GM12878 (cell line): ENCODE measurements around the gene GPR4. TPM values are rescaled to one million over a fixed set of nuclear protein-coding genes. Genes with fewer than 3 reads are reported as not detected.

ENCODE experiments used
- EED ChIP-seq: sonication (generic); IDR thresholded peaks from 2 replicates; pipeline ENCODE4 v1.6.1; 2016; ENCODE audit warnings: antibody characterized with exemption, low read depth
- IRF5 ChIP-seq: fragments of 450-650 bp; IDR thresholded peaks from 2 replicates; pipeline ENCODE4 v1.6.1; 2017; ENCODE audit warnings: borderline replicate concordance
- PKNOX1 ChIP-seq: fragments of 450-650 bp; IDR thresholded peaks from 2 replicates; pipeline ENCODE4 v1.6.1; 2016; ENCODE audit warnings: mild to moderate bottlenecking
- POU2F2 ChIP-seq: IDR thresholded peaks from 3 replicates; pipeline ENCODE4 v1.6.1; 2011; ENCODE audit warnings: low read depth, mild to moderate bottlenecking, low read length, borderline replicate concordance
- TCF7 ChIP-seq: IDR thresholded peaks from 2 replicates; pipeline ENCODE4 v1.6.1; 2014; ENCODE audit warnings: antibody characterized with exemption, borderline replicate concordance
- ZBTB4 ChIP-seq: fragments of 450-650 bp; formaldehyde crosslinking; IDR thresholded peaks from 2 replicates; pipeline ENCODE4 v1.4.0; 2022; ENCODE audit warnings: mild to moderate bottlenecking, moderate library complexity
- ZNF217 ChIP-seq: fragments of 450-650 bp; IDR thresholded peaks from 2 replicates; pipeline ENCODE4 v1.6.1; 2017; ENCODE audit warnings: antibody characterized with exemption, mild to moderate bottlenecking
- polyA plus RNA-seq, 11 experiments: library from polyadenylated mRNA; depleted of rRNA in 4 of 11; unstranded in 6 of 11; stranded (reverse) in 5 of 11; fragments of >200 nt; fragmentation: Nextera tagmentation in 4 of 11; fragmentation: Illumina TruSeq in 1 of 11; extraction: Ambion mirVana in 4 of 11; extraction: Trizol in 1 of 11; gene quantifications; 1 replicate in 1 of 11; 2 replicates in 10 of 11; pipeline versions ENCODE4 v1.2.1 to v1.2.3, GENCODE V29; 2011 to 2016; ENCODE audit warnings: inconsistent platforms in 2 of 11, missing spikeins in 2 of 11, low read depth in 1 of 11
- total RNA-seq, 4 experiments: library from RNA; depleted of rRNA in 3 of 4; stranded (reverse); fragments of >200 nt in 3 of 4; fragmentation: Illumina TruSeq in 1 of 4; extraction: Trizol in 1 of 4; gene quantifications; 2 replicates each; pipeline versions ENCODE4 v1.2.1 to v1.2.3, GENCODE V29; 2013 to 2021

Gene GPR4
- total and polyA plus RNA-seq, 10 of the 15 experiments (the other 5 are each of a cell fraction or from before 2014, with no cell fraction given): not detected

GRCh38 chr19:45645631-45646344, 43.8 kb upstream of the GPR4 start (continued):
- no peak for TF ChIP-seq ZBTB4 (CRISPR knock-in tag)
- TF ChIP-seq POU2F2: peak; percentile 84; the same call in 2 of the 3 replicates
- no peak for TF ChIP-seq IRF5
- peak; percentile 57; the same call in 1 of the 2 replicates for TF ChIP-seq TCF7
- peak; percentile 63; the same call in 1 of the 2 replicates for TF ChIP-seq ZNF217
- peak; percentile 41; the same call in 1 of the 2 replicates for TF ChIP-seq EED
- peak; percentile 37; the same call in 1 of the 2 replicates for TF ChIP-seq PKNOX1
- TF ChIP-seq, all 136 proteins: peak for 43
